ENCODE results near the gene RP2.
A peak's percentile ranks its signal among the peaks of the same experiment; 100 is the strongest.

The RP2 gene

DNA sequence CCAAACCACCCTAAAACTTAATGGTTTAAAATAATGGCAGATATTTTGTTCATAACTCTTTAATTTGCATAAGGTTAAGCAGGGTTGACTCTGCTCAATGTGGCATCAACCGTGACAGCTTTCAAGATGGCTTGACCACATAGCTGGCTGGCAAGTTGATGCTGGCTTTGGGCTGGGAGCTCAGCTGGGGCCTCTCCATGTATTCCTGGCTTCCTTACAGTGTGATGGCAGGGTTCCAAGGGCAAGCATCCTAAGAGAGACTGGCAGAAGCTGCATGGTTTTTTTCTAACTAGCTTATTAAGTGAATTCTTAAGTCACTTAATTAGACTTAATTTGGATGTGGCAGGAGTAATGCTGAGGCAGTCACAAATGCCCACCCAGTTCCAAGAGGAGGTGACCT lies 4.5 kb downstream of the RP2 start:
- no peak for DNase-seq (ENCODE audit: low read depth, low spot score)

DNA sequence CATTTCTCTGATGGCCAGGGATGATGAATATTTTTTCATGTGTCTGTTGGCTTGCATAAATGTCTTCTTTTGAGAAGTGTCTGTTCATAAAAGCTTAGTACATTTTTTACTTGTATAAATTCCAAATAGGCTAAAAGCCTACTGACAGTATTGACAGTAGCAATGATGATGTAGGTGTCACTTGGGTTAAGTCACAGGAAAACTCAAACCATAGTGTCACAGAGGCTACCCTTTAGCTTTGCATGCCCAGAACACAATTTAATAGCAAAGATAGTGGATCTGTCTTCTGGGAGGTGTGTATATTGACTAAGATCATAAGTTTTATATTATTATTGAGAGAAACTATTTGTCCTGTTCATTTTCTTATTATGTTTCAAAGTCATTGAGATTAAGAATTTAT lies 8.1 kb downstream of the RP2 start:
- DNase-seq (ENCODE audit: low read depth, low spot score), result no peak

DNA sequence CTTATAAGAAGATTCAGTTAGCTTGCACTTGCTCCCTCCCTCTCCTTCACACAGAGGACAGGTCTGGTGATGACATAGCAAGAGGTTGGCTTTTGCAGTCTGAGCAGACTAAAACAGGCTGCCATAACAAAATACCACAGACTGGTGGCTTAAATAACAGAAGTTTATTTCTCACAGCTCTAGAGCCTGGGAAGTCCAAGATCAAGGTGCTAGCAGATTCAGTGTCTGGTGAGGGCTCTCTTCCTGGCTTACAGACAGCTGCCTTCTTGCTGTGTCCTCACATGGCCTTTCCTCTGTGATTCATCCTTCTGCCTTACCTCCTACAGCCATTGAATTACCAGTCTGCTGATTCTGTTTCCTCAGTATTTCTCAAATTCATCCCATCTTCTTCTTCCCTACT lies 13.1 kb downstream of the RP2 start:
- DNase-seq (ENCODE audit: low read depth, low spot score), result no peak

DNA sequence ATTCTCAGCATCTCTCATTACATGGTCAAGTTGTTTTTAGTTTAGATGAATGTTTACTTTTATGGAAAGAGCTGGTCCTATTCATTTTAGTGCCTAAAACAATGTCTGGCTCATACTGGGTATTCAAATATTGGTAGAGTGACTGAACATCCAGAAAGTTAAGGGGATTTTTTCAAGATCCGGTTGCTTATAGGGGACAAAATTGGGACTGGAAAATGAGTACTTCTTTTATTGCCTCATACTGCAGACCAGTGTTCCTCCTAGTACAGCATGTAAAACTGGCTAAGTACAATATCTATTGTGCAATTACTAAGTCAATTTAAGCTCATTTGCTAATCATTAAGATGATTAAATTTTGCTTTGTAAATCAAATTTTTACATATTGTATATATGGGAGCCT lies 13.9 kb downstream of the RP2 start:
- no peak for DNase-seq (ENCODE audit: low read depth, low spot score)

DNA sequence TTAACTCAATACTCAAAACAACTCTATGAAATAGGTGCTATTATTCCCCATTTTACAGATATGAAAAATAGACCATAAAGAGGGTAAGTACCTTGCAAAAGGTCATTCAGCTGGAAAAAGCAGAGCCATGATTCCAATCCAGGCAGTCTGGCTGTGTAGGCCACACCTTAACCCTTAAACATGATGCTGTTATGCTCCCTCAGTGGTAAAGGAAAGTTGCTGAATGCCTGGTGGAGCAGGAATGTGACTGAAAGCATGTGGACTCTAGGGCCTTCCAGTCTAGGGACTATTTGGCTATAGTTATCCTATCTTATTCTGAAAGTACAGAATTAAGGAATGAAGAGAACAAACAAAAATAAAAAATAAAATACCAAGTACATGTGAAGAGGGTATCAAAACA lies 19.6 kb downstream of the RP2 start:
- DNase-seq (ENCODE audit: low read depth, low spot score), result no peak

DNA sequence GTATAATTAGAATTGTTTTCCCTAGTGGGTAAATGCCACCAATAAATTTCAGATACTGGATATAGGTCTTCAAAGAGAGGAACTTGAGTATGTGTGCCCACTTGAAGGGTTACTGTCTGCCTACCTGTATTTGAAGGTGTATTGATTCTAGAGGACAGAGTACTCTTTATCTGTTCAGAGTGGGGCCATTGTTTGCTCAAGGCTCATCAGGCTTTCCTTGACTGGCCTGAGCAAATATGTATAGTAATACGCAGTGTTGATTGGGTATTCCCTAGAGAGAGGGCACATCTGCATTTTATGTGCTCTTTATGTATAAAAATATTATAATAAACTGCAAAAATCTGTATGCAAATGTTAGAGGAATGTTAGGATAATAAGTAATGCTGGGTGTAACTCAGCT lies 23.7 kb downstream of the RP2 start:
- DNase-seq (ENCODE audit: low read depth, low spot score), result no peak

DNA sequence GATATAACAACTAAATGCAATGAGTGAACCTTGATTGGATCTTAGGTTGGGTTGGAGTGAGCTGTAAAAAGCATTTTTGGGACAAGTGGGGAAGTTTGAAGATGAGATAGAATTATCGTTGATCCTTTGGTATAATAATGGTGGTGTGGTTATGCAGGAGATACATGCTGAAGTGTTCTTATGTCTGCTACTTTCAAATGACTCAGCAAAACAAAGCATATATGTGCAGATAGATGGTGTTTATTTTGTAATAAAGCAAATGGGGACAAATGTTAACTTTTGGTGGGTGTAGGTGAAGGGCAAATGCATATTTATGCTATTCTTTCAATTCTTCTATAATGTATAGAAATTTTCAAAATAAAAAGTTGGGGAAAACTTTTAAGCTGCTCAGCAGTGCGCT lies 26.2 kb downstream of the RP2 start:
- DNase-seq (ENCODE audit: low read depth, low spot score), result no peak

DNA sequence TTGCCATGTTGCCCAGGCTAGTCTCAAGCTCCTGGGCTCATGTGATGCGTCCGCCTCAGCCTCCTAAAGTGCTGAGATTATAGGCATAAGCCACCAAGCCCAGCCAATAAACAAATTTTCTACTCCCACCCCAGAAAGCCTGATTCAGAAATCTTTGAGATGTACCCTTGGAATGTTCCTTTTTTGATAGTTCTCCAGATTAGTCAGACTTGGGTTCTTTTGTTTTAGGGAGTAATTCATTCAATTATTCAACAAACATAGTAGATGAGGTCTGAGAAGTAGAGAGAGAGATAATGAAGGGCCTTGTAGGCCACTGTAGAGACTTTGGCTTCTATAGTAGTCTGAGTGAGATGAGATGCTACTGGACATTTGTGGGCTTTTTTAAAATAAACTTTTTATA lies 27.8 kb downstream of the RP2 start:
- no peak for DNase-seq (ENCODE audit: low read depth, low spot score)

DNA sequence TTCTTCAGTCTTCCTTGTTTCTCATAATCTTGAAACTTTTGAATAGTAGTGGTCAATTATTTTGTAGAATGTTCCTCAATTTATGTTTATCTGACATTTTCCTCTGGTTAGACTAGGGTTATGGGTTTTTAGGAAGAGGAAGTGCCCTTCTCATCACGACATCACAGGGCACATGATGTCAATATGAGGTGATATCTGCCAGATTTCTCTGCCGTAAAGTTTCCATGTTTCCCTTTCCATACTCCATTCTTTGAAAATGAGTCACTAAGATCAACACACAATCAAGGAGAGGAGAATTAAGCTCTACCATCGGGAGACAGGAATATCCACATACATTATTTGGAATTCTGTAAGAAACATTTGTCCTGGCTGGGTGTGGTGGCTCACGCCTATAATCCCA lies 28.4 kb downstream of the RP2 start:
- DNase-seq (ENCODE audit: low read depth, low spot score), result no peak

DNA sequence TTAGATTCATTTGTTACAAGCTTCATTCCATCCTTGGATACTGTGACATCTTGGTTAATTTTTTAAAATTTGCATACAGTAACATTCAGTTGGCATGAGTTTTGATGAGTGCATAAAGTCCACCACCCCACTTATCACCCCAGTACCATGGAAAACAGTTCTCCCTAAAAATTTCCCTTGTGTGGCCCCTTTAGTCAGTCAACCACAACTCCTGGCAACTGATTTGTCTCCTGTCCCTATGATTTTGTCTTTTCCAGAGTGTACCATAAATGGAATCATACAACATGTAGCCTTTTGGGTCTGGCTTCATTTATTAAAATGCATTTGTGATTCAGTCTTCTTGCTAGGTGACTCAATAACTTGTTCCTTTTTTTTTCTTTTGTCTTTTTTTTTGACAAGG lies 29.9 kb downstream of the RP2 start:
- DNase-seq (ENCODE audit: low read depth, low spot score), result no peak

DNA sequence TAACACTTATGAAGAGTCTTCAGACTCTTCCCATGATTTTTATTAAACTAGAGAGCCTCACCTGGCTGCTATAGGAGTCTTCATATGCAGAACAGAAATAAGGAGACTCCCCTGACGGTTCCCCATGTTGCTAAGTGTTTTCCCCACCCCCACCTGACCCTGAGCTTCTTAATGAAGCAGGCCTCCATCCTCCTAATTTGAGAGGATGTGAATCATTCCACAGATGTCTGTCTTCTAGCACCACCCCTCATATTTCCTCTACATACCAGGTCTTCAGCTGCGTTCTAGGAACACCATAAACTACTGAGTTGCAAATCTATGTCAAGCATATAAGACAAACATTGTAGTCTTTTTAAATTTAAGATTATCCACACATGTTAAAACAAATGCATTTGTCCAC lies 36.9 kb downstream of the RP2 start:
- DNase-seq (ENCODE audit: low read depth, low spot score), result no peak

DNA sequence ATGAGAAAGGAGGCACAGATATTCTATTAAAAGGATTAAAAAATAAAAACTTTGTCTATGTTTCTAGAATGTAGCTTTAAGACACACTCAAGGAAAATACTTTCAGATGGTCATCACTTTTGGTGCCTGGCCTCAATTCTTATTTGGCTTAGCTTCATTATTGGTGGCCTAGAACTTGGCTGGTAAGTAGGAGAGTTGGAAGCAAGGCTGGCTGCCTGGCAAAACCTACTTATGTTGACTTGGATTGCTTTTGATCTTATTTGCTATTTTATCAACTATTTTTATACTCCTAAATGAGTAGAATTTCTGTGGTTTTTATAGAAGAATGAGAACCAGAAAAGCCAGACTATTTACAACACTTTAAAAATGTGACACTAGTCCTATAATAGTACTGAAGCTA lies 40.1 kb downstream of the RP2 start:
- DNase-seq (ENCODE audit: low read depth, low spot score), result no peak

DNA sequence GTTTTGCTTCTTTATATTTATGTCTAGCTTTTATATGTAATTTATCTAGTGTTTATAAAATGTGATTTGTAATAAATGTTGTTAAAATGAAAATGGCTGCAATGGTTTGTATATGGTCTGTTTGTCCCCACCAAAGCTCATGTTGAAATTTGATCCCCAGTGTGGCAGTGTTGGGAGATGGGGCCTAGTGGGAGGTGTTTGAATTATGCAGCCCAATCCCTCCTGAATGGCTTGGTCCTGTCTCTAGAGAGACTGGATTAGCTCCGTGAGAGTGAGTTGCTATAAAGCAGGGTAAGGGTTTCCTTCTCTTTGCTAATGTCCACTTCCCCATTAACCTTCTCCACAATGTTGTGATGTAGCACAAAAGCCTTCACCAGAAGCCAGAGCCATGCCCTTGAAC lies 45.4 kb downstream of the RP2 start:
- DNase-seq (ENCODE audit: low read depth, low spot score), result peak; percentile 51

DNA sequence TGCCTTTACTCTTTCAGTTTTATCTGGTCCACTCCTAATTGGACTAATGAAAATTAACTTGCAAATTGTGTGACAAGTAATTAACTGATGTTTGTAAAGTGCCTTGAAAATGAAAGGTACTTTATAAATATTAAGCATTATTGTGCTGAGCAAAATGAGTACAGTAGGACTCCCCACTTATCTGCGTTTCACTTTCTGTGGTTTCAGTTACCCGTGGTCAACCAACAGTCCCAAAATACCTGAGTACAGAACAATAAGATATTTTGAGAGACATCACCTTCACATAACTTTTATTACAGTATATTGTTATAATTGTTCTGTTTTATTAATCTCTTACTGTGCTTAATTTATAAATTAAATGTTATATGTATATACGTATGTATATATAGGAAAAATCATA lies 48.0 kb downstream of the RP2 start:
- DNase-seq (ENCODE audit: low read depth, low spot score), result no peak

DNA sequence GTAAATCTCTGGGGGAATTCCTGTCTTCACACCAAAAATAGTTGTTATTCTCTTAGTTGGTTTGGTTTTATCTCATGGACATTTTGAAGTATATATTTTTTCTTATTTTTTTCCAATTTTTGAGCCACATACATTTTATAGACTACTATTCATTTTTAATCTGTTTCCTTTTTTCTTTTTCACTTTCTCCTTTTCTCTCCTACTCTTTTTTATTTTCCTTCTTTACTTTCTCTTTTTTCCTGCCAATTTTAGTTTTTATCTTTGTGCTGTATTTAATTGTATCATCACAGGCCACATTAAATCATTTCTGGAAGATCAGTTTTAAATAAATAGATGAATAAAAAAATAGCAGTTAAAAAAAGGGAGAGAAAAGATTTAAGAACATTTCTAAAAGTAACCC lies 61.4 kb downstream of the RP2 start:
- no peak for DNase-seq (ENCODE audit: low read depth, low spot score)

DNA sequence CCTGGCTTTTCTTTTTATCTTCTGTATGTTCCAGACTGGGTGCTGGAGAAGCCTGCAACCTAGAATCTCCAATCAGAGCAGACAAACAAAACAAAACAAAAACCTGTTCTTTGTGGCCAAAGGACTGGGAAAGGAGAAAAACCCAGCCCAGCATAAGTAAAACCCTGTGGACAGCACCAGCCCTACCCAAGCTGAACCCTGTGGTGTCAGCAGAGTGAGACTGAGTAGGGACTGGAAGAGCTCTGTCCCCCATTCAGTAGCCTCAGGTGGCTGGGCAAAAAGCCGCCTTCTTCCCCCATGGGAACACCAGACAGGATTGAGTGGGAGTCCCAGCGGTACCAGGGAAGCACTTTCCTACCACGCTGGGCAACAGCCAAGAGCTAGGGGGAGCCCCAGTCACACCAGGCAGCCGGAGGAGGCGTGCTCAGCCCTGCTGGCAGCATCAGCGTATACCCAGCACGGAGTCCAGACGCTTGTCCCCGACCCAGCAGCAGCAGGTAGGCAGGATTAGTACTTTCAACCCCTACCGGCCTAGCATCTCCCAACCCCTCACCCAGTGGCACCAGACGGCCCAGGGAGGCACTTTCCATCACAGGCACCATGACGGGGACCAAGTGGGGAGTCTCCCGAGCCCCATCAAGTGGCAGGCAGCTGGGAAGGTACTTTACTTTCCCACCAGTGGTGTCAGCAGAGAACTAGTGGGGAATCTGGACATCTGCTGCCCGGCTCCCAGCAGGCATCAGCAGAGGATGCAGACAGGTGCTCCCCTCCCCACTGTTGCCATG lies 66.8 kb downstream of the RP2 start:
- peak; percentile 94 for DNase-seq (ENCODE audit: low read depth, low spot score)

DNA sequence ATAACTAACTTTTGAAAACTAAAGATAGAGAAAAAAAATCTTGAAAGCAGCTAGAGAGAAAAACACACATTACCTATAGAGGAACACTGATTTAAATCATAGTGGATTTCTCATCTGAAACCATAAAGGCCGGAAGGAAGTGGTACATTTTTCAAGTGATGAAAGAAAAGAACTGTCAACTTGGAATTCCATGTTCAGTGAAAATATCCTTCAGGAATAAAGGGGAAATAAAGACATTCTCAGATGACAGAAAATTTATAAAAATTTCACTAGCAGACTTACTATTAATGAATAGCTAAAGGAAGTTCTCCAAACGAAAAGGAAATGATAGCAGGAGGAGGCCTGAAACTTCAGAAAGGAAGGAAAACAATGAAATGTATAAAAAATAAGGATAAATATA lies 67.8 kb downstream of the RP2 start:
- no peak for DNase-seq (ENCODE audit: low read depth, low spot score)

DNA sequence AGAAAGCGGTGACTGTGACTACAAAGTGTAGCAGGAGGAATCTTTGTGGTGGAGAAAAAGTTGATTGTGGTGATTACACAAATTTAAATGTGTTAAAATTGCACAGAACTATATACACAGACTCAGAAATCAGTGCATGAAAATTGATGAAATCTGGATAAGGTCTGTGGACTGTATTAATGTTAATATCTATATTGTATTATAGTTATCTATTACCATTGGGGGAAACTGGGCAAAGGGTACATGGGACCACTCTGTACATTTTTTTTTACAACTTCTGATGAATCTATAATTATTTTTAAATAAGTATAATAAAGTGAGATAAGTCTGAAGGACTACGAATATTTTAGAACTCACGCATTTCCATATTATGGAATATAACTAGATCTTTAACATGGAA lies 73.6 kb downstream of the RP2 start:
- DNase-seq (ENCODE audit: low read depth, low spot score), result no peak

DNA sequence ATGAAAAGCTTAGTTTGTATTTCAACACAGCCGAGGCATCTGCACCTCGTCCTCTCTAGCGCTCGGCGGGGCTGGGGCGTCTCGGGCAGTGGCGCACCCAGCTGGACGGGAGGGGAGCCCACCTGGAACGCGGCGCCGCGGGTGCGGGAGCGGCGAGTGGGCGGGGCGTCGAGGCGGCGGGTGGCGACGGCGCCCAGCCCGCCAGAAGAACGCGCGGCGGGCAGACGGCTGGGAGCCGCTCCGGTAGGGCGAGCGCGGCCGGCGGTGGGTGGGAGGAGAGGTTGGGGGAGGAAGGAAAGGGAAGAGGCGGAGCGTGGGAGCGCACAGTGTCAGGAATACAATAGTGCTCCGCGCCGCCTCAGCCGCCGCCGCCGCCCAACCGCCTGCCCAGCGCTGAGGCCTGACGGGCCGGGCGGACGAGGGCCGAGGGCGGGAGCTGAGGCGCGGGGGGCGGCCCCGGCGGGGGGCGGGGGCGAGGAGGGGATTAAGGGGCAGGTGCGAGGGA lies 75.3 kb downstream of the RP2 start, which contains the start of gene JADE3:
TSS of gene JADE3 (plus strand) at position 324 of the 505 bp plus-strand sequence. CDS start 72,474 bp downstream, outside the sequence.
- peak; percentile 90 for DNase-seq (ENCODE audit: low read depth, low spot score)

DNA sequence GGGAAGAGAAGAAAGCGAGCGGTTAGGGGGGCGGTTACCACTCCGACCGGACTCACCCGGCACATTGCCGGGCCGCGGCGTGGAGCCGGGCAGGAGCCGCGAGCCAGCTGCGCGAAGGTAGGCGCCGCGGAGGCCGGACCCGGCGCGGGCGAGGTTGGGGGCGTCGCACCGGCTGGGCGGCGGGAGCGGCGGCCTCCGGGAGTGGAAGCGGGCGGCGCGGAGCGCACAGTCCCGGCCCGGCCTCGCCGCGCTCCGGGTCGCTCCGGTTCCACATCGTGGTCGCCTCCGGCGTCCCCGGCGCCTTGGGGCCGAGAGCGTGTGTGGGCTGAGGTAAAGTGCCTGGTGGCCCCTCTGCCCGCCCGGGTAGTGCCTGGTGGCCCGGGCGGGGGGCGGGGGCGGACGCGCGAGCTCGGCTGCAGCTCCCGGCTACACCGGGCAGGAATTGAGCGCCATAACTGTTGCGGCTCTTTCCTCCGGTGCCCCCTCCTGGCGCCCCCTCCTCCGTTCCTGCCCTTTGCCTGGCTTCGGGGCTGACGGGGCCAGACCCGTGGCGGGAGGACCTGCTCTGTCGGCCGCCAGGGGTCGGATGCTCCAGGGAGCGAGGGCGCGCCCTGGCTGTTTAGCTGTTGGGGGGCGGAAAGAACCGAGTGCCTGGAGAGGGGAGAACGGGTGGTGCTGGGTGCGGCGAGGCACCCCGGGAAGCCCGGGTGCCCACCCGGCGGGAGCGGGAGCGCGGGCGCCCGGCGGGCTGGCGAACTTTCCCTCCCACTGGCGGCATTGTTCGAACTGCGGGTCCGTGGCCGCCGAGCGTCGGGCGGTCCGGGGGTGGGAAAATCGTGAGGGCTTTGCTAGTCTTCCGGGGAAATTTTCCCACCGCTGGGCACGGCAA lies 76.0 kb downstream of the RP2 start:
- peak; percentile 85 for DNase-seq (ENCODE audit: low read depth, low spot score)

DNA sequence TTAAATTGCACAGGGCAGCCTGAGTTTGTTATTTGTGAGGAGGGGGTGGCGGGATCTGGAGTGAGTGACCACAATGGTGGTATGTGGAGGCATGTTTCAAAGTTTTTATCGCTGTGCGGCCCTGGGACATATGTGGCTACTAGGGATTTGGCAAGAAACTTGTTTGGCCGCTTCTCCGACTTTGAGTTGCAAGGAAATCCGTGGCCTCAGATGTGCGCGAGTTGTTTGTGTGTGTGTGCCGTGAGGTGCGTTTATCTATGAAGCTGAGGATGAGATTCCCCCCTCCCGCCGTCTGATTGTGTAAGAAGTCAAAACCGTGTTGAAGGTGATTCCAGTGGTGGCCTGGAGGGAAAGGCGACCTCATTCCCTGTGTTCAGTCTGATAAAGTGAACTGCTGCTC lies 76.8 kb downstream of the RP2 start:
- peak; percentile 73 for DNase-seq (ENCODE audit: low read depth, low spot score)

DNA sequence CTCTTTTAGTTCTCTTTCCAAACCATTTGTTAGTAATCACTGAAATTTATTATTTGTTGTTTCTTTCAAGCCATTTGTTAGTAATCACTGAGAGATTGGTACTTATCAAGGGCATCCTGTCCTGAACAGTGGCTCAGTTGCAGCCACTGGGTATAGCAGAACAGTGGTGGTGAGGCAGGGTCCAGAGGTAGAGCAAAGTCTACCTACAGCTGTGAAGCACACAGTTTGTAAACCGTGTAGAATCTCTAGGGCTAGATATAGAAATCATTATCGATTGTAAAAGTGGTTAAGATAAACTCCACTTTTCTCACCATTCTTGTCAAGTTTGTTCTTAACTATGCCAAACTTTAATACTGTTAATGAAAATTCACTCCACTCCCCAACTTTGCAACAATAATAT lies 79.4 kb downstream of the RP2 start:
- DNase-seq (ENCODE audit: low read depth, low spot score), result no peak

DNA sequence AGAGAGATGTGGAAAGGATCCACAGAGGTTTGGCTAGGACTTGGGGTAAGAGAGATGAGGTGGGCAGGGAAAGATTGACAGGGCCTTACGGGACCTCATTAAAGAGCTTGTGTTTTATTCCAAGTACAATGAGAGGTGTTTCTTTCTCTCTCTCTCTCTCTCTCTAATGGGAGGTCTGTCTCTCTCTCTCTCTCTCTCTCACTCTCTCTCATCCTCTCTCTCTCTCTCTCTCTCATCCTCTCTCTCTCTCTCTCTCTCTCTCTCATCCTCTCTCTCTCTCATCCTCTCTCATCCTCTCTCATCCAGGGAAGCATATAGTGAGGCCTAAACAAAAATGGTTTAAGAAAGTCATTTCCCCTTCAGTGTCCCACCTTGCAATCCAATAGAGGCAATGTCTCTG lies 80.8 kb downstream of the RP2 start:
- no peak for DNase-seq (ENCODE audit: low read depth, low spot score)

Data from ELF-1 (cell line).